Keratinocyte (primary cell): ENCODE results near the gene PTPN13. TPM values are rescaled to one million over a fixed set of nuclear protein-coding genes. Genes with fewer than 3 reads are reported as not detected.
A peak's percentile ranks its signal among the peaks of the same experiment; 100 is the strongest.

Experiments
- DNase-seq: peaks from one replicate; pipeline ENCODE4 v3.0.0-alpha.2; 2011; ENCODE audit warnings: low read depth, missing footprints, low spot score
- FAIRE-seq: peaks from 2 replicates; lab custom pipeline; 2011; peaks lifted over from hg19 to GRCh38; lab: Jason Lieb, UNC
- H2AFZ ChIP-seq: 2 replicates; pipeline ENCODE4 v1.6.0; 2012; ENCODE audit warnings: low read length, control low read depth, inconsistent platforms; ENCODE audit not compliant: control insufficient read depth
- H3K27ac ChIP-seq: 2 replicates; pipeline ENCODE4 v1.5.1; 2011; ENCODE audit warnings: low read length; ENCODE audit not compliant: control insufficient read depth, insufficient read depth
- H3K27me3 ChIP-seq: 3 replicates; pipeline ENCODE4 v1.6.0; 2011; ENCODE audit warnings: low read length; ENCODE audit not compliant: control insufficient read depth, insufficient read depth; ENCODE audit errors: extremely low read depth
- H3K36me3 ChIP-seq, 2 experiments: 2 replicates in 1 of 2; 3 replicates in 1 of 2; pipeline ENCODE4 v1.5.1; 2011; ENCODE audit warnings: low read length in 2 of 2, mild to moderate bottlenecking in 1 of 2; ENCODE audit not compliant: control insufficient read depth in 2 of 2, insufficient read depth in 2 of 2; ENCODE audit errors: extremely low read depth in 1 of 2
- H3K4me1 ChIP-seq: 3 replicates; pipeline ENCODE4 v1.5.1; 2011; ENCODE audit warnings: low read length; ENCODE audit not compliant: control insufficient read depth, insufficient read depth; ENCODE audit errors: extremely low read depth
- H3K4me2 ChIP-seq: 3 replicates; pipeline ENCODE4 v1.6.0; 2011; ENCODE audit warnings: low read depth, low read length; ENCODE audit not compliant: control insufficient read depth, insufficient read depth; ENCODE audit errors: extremely low read depth
- H3K4me3 ChIP-seq, 3 experiments: fragments of 200-600 bp in 1 of 3; sonication (generic) in 1 of 3; 2 replicates in 2 of 3; 3 replicates in 1 of 3; pipeline ENCODE4 v1.5.1; 2011 to 2016; ENCODE audit warnings: low read length in 3 of 3, mild to moderate bottlenecking in 3 of 3, control low read depth in 2 of 3, inconsistent platforms in 1 of 3, low read depth in 1 of 3, mixed read lengths in 1 of 3, mixed run types in 1 of 3, moderate library complexity in 1 of 3; ENCODE audit not compliant: control insufficient read depth in 2 of 3, insufficient read depth in 2 of 3; ENCODE audit errors: extremely low read depth in 1 of 3
- H3K79me2 ChIP-seq: 2 replicates; pipeline ENCODE4 v1.6.0; 2012; ENCODE audit warnings: low read length; ENCODE audit not compliant: control insufficient read depth, insufficient read depth
- H3K9ac ChIP-seq: 3 replicates; pipeline ENCODE4 v1.6.0; 2011; ENCODE audit warnings: low read length; ENCODE audit not compliant: control insufficient read depth, insufficient read depth; ENCODE audit errors: extremely low read depth
- H3K9me1 ChIP-seq: 3 replicates; pipeline ENCODE4 v1.6.0; 2011; ENCODE audit warnings: low read length; ENCODE audit not compliant: control insufficient read depth, insufficient read depth; ENCODE audit errors: extremely low read depth
- H3K9me3 ChIP-seq: 2 replicates; pipeline ENCODE4 v1.5.1; 2012; ENCODE audit warnings: low read depth, low read length; ENCODE audit not compliant: control insufficient read depth
- H4K20me1 ChIP-seq: 3 replicates; pipeline ENCODE4 v1.6.0; 2011; ENCODE audit warnings: low read length; ENCODE audit not compliant: control insufficient read depth, insufficient read depth; ENCODE audit errors: extremely low read depth
- CTCF ChIP-seq, 3 experiments: IDR thresholded peaks in 1 of 3; conservative IDR thresholded peaks in 1 of 3; optimal IDR thresholded peaks in 1 of 3; 2 replicates in 2 of 3; 3 replicates in 1 of 3; pipeline versions ENCODE3 to v1.5.1; 2011; ENCODE audit warnings: low read length in 3 of 3, mild to moderate bottlenecking in 3 of 3, moderate library complexity in 2 of 3, control low read depth in 1 of 3, inconsistent platforms in 1 of 3; ENCODE audit not compliant: insufficient read depth in 2 of 3; ENCODE audit errors: extremely low read depth in 1 of 3
- EZH2 ChIP-seq: IDR thresholded peaks from one replicate; pipeline ENCODE4 v1.6.1; 2012; ENCODE audit warnings: inconsistent platforms, mild to moderate bottlenecking, low read length, moderate library complexity
- dilution Hi-C: fragments of 300-500 bp; cut with MboI; formaldehyde crosslinking; loops from one replicate; pipeline ENCODE4 v1.7.0; 2020; ENCODE audit warnings: low sequenced_read_pairs; ENCODE audit not compliant: extremely low pct_ligation_motif_present
- polyA plus RNA-seq, 5 experiments: library from polyadenylated mRNA; depleted of rRNA in 3 of 5; stranded (reverse) in 3 of 5; stranded (forward) in 1 of 5; unstranded in 1 of 5; fragments of >200 nt; gene quantifications; 1 replicate in 1 of 5; 2 replicates in 3 of 5; 3 replicates in 1 of 5; pipeline versions ENCODE4 v1.2.1 to v1.2.3, GENCODE V29; 2011 to 2012; ENCODE audit warnings: missing spikeins in 2 of 5, low read depth in 1 of 5, low replicate concordance in 1 of 5

PTPN13 gene
- polyA plus RNA-seq, 1 donor (not counting 4 experiments of a cell fraction or from before 2014, with no cell fraction given): 37.6 TPM

- Histone ChIP-seq H3K27ac (no peak overlapping the region), H2AFZ (no peak overlapping the region), H3K9me1 (no peaks in the 10 kb centered on the region), H3K27me3 (no peaks in the 10 kb centered on the region), H3K9ac (no peak overlapping the region), H3K4me1 (no peaks in the 10 kb centered on the region), H3K4me3 (no peak overlapping the region), H3K36me3 (peaks cover 4 to 5% of the 10 kb centered on the region in 2 experiments), H4K20me1 (no peaks in the 10 kb centered on the region), H3K79me2 (peaks cover 19% of the 10 kb centered on the region), H3K9me3 (no peaks in the 10 kb centered on the region), H3K4me2 (no peak overlapping the region)
- no peak for DNase-seq
- dilution Hi-C loops: no loop called here
- TF ChIP-seq CTCF (optimal IDR thresholded peaks at IDR 0.05 in 1 of 3, IDR thresholded peaks at IDR 0.05 in 1 of 3, conservative IDR thresholded peaks at IDR 0.05 in 1 of 3; ENCODE audit: extremely low read depth in 1 of 3, insufficient read depth in 2 of 3, low read length in 3 of 3) (no peak), EZH2 (no peak)
- FAIRE-seq: peak; percentile 13
Measured at GRCh38 chr4:86641516-86642090, 47.5 kb downstream of the PTPN13 start.

GRCh38 chr4:86644892-86645291 is 50.8 kb downstream of the PTPN13 start:
- peaks cover 46% of the 10 kb centered on the region for H3K79me2 ChIP-seq
- no peak overlapping the region for H3K9ac ChIP-seq
- no peaks in the 10 kb centered on the region for H3K9me1 ChIP-seq
- FAIRE-seq: no peak
- H3K4me3 ChIP-seq: no peak overlapping the region
- no peak overlapping the region for H3K4me2 ChIP-seq
- H3K9me3 ChIP-seq: peaks cover 2% of the 10 kb centered on the region
- H3K27ac ChIP-seq: no peak overlapping the region
- no peak for DNase-seq
- TF ChIP-seq CTCF (optimal IDR thresholded peaks at IDR 0.05 in 1 of 3, IDR thresholded peaks at IDR 0.05 in 1 of 3, conservative IDR thresholded peaks at IDR 0.05 in 1 of 3; ENCODE audit: extremely low read depth in 1 of 3, insufficient read depth in 2 of 3, low read length in 3 of 3) (no peak), EZH2 (no peak)
- H4K20me1 ChIP-seq: no peaks in the 10 kb centered on the region
- no peaks in the 10 kb centered on the region for H3K27me3 ChIP-seq
- dilution Hi-C loops: no loop called here
- H3K4me1 ChIP-seq: no peaks in the 10 kb centered on the region
- H3K36me3 ChIP-seq: peaks cover 4 to 5% of the 10 kb centered on the region in 2 experiments
- no peak overlapping the region for H2AFZ ChIP-seq
